ENCODE data around the gene TBX22.
"Not testable (repeated sequence)": the region's sequence is repeated elsewhere in the genome, so short reads cannot be mapped to it uniquely, and the experiment has no call there.

TBX22 gene, protein sequence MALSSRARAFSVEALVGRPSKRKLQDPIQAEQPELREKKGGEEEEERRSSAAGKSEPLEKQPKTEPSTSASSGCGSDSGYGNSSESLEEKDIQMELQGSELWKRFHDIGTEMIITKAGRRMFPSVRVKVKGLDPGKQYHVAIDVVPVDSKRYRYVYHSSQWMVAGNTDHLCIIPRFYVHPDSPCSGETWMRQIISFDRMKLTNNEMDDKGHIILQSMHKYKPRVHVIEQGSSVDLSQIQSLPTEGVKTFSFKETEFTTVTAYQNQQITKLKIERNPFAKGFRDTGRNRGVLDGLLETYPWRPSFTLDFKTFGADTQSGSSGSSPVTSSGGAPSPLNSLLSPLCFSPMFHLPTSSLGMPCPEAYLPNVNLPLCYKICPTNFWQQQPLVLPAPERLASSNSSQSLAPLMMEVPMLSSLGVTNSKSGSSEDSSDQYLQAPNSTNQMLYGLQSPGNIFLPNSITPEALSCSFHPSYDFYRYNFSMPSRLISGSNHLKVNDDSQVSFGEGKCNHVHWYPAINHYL

DNA sequence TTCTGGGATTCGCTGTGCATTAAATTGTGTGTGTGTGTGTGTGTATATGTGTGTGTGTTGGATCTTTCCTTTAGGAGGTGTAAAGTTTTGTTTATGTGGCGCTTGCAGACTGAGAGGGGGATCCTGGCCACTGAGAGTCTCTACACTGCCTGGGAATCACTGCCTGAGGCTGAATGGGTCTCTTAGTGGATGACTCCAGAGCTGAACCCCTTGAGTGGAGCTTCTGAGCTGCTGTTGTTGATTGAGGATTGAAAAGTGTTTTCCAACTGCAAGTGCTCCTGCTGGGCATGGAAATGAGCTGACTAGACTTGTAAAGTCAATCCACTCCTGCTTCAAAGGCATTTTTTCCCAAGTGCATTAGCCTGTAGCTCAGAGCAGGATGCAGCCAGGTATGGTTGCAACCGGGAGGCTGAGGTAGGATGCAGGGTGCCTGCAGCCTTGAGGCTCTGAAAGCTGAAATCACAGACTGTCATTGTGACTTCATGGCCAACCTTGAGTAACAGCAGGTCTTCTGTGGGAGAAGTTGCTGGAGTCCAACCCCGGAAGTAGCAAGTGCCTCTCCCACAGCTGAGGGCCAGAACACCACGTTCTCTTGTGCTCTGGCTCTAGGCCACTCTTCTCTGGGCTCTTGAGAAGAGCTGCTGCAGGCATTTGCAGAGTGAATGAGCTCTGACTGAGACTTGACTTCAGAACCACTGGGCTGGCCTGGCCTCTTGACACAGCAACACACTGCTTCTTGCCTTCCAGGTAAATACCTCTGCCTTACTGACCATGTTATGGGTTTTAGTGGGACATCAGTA, at the start of gene TBX22:
Gene TBX22 (plus strand): TSS at position 613 of the 800 bp plus-strand sequence. CDS start 7,517 bp downstream, outside the sequence.
- DNase-seq (ENCODE audit: low read depth in 1 of 2, low spot score in 1 of 2): no peak

DNA sequence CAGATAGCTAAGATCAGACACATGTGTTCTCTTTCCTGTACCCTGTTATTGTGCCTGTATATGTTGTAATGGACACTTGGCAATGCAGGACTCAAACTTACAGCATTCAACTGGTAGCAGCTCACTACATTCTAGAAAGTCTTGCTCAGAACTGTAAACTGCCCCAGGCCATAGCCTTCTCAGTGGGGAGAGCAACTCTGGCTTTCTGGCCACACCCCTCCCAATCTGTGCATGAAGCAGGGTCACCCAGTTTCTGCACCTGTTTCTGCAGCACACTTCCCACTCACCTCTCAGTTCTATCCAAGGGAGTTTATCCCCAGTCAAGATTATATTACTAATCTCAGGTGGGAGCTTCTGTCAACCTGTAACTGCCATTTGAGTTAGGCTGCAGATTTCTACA, 38.9 kb upstream of the TBX22 start:
- no peak for DNase-seq (ENCODE audit: low read depth in 1 of 2, low spot score in 1 of 2)

- DNase-seq (ENCODE audit: low read depth in 1 of 2, low spot score in 1 of 2): no peak
These were observed 10.1 kb upstream of the TBX22 start for GRCh38 chrX:80004458-80004857.

GRCh38 chrX:80011522-80011921, 3.0 kb upstream of the TBX22 start:
- no peak for DNase-seq (ENCODE audit: low read depth in 1 of 2, low spot score in 1 of 2)

GRCh38 chrX:80016182-80016581, 1.6 kb downstream of the TBX22 start:
- DNase-seq (ENCODE audit: low read depth in 1 of 2, low spot score in 1 of 2): no peak

DNA sequence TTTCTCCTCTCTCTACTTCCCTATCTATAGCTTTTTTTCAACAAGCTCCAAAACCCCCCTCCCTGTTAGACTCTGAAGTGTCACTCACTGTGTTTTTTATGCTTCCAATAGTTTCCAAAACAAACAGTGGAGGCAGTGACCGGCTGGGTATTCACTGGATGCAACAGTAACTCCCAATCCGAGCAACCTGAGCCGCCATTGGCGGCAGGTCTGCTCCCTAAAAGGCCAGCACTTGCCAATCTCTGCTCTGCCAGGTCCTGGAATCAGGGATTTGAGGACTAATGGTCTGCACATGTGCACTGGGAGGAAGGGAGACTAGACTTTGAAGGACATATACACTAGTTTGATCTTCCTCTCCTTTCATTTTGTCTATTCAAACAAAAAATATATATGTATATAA, 7.1 kb downstream of the TBX22 start:
- DNase-seq (ENCODE audit: low read depth in 1 of 2, low spot score in 1 of 2): no peak

DNA sequence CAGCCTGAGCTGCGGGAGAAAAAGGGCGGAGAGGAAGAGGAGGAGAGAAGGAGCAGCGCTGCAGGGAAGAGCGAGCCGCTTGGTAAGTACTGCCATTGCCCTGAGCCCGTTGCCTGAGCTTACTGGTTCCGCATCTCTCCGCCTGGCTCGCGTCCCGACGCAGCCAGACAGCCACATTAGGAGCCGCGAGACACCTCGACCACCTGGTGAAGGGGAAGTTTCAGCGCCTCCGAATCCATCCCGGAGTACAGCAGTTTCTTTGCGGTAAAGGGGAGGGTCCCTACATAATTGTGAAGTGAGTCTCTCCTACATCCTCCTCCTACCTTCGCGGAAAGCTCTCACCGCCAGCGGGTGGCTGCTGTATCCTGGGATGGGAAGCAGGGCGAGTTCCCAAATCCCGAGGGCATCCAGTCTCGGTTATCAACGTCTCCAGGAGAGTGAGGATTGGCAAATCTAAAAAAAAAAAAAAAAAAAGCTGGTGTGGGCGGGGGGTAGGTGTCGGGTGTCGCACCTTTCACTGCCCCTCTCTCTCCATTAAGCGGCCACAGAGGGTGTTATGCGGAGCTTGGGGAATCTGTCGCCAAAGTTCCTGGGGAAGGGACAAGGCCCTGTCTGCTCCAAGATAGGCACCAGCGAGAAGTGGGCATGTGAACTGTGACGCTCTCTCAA, 7.9 kb downstream of the TBX22 start:
- DNase-seq (ENCODE audit: low read depth in 1 of 2, low spot score in 1 of 2): no peak

DNA sequence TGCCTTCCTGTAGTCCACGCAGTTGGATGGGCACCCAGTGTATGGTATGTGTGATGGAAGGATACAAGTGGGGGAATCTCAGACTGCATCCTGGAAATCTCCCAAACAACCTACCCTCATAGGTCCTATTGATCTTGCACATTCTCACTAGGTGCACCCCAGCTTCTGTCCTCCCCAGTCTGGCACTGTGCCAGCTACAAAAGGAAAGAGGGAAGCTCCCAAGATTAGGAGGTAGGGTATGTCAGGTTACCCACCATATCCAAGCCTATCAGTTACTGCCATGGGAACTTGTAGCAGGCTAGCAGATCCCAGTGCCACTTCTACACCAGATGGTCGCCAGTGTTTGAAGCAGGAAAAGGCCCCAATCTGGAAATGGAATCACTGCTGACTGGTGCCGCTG, 11.6 kb downstream of the TBX22 start:
- DNase-seq (ENCODE audit: low read depth in 1 of 2, low spot score in 1 of 2): no peak

- DNase-seq (ENCODE audit: low read depth in 1 of 2, low spot score in 1 of 2): not testable (repeated sequence)
These were observed 51.6 kb downstream of the TBX22 start for GRCh38 chrX:80066156-80066555.

- DNase-seq (ENCODE audit: low read depth in 1 of 2, low spot score in 1 of 2): not testable (repeated sequence)
These were observed 61.1 kb downstream of the TBX22 start for GRCh38 chrX:80075625-80076024.
